Ovary (tissue), 10 donors: ENCODE data around the gene APOA4. TPM values are rescaled to one million over a fixed set of nuclear protein-coding genes. Genes with fewer than 3 reads are reported as not detected.

Experiments used
- DNase-seq, 5 donors: peaks; one replicate each; pipeline ENCODE4 v3.0.0-alpha.2; 2019 to 2020
- H3K27ac ChIP-seq, 2 donors: fragments of 200-600 bp; one replicate each; pipeline versions ENCODE4 v1.5.1 to v1.8.0; 2019 to 2022
- H3K27me3 ChIP-seq: fragments of 200-600 bp; one replicate; pipeline ENCODE4 v1.8.0; 2022
- H3K36me3 ChIP-seq: fragments of 200-600 bp; sonication (generic); one replicate; pipeline ENCODE4 v1.5.1; 2019
- H3K4me1 ChIP-seq: one replicate; pipeline ENCODE4 v1.8.1; 2013; ENCODE audit warnings: mild to moderate bottlenecking, moderate library complexity; ENCODE audit not compliant: insufficient read depth
- H3K4me3 ChIP-seq: fragments of 200-600 bp; sonication (generic); one replicate; pipeline ENCODE4 v1.5.1; 2017
- H3K9me3 ChIP-seq, 2 donors: fragments of 200-600 bp in 1 of 2; sonication (generic) in 1 of 2; one replicate each; pipeline versions ENCODE4 v1.5.1 to v1.8.1; 2013 to 2019; ENCODE audit warnings: mild to moderate bottlenecking in 1 of 2, moderate library complexity in 1 of 2
- EP300 ChIP-seq: sonication (generic); formaldehyde crosslinking; IDR thresholded peaks from one replicate; pipeline ENCODE4 v1.6.1; 2017; ENCODE audit warnings: antibody characterized with exemption
- POLR2A ChIP-seq: fragments of 450-650 bp; IDR thresholded peaks from one replicate; pipeline ENCODE4 v1.6.1; 2017; ENCODE audit warnings: antibody characterized with exemption, mild to moderate bottlenecking, moderate library complexity
- WGBS, 3 donors: extraction: QIAGEN DNeasy Blood & Tissue Kit in 1 of 3; methylation state at CpG; one replicate each; pipeline versions ENCODE4 v1.1.5 to v1.1.7; 2013 to 2017; 5-methylcytosine and 5-hydroxymethylcytosine counted together
- intact Hi-C, 4 donors: fragments of 100-400 bp; cut with DNase I; formaldehyde crosslinking; loops; one replicate each; pipeline versions ENCODE4 v1.11.0 to v1.15.1; 2022 to 2023
- long read RNA-seq, 3 donors: library from polyadenylated mRNA in 2 of 3; unstranded in 2 of 3; transcript quantifications; one replicate each; pipeline ENCODE4 v2.0.0 and lab custom pipeline, GENCODE V29; 2021 to 2026
- polyA plus RNA-seq, 2 donors: library from polyadenylated mRNA; stranded (reverse); fragments of 200-250 nt in 1 of 2; fragments of 350-450 nt in 1 of 2; fragmentation: Illumina TruSeq in 1 of 2; extraction: RNeasy Lipid Tissue Mini Kit (QIAGEN cat#74804) in 1 of 2; gene quantifications; one replicate each; pipeline ENCODE4 v1.2.3, GENCODE V29; 2013 to 2014
- total RNA-seq, 7 donors: library from RNA; depleted of rRNA in 2 of 7; stranded (reverse); fragments of >200 nt in 2 of 7; fragmentation: NEBNext Ultra II Directional in 3 of 7; extraction: Animal tissue kit (Norgen Biotek cat#: 25700) in 3 of 7; gene quantifications; one replicate each; pipeline versions ENCODE4 v1.1.0 to v1.2.4, GENCODE V29; 2016 to 2023
- TF ChIP-seq, protein P1 (sequence below), 3 donors: fragments of 450-650 bp in 2 of 3; fragments of 200-600 bp in 1 of 3; IDR thresholded peaks; one replicate each; pipeline versions ENCODE4 v1.5.1 to v1.8.0; 2016 to 2022; ENCODE audit warnings: antibody characterized with exemption in 3 of 3, mild to moderate bottlenecking in 1 of 3
- donor health status: DM: no; HTN: no; CAD: no; lungs with moderate emphysema.
- donor health status: DM: no; HTN: no; CAD: no.
- donor health status: Bipolar disorder and iron deficiency.
- donor health status: DM: yes; HTN: yes; CAD: no.
- donor health status: DM: no; HTN: no; CAD: no.
- donor health status: DM: yes; HTN: yes; CAD: no.

APOA4 gene
- total RNA-seq (10 to 100 TPM in 1 of 7 donors, not detected in 6; 41.7 TPM), polyA plus RNA-seq (under 1 TPM in 1 of 2 donors, not detected in 1; 0.19 TPM)
- long read RNA-seq, donor 1 = 0 reads
- long read RNA-seq, donor 2 = 0 reads
- long read RNA-seq, donor 3 = 0 reads

DNA sequence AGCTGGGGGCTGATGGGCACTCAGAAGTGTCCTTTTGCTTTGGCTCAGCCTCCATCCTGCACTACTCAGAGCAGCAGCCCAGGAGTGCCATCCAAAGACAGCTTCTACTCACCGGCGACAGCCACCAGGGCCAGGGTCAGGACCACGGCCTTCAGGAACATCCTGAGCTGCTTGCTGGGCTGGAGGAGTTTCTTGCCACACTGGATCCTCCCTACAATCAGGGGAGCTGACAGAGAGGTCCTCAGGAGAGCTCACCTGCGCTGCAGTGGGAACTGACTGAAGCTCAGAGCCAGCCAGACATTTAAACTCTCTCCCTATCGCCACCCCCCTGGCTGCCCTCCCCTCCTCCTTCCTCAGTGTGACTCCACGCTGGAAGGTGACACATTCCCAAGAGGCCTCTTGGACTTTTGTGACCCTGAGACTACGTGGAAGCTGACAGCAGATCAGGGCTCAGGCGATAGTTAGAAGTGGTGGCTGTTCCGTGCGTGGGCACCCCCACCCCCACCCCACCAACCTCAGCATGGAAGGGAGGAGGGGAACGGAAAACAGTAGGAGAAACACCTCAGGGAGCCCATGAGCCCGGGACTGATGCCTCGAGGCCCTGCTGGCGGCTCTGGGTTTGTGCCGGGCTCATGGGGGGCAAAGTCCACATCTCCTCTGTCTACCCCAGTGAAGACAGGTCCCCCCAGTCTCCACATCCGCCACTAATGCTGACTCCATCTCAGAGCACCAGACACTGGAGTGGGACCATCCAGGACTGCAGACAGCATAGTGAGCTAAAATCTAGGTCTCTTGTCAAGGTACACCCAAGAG lies at the start of gene APOA4:
Gene APOA4, minus strand, starts transcription at position 274 of the 813 bp plus-strand sequence. Its CDS starts 113 bp downstream, at position 161.
- intact Hi-C loops = no loop called here
- Histone ChIP-seq H3K36me3 (no peaks in the 10 kb centered on the region), H3K4me3 (no peak within 1 kb of the TSS), H3K4me1 (no peaks in the 10 kb centered on the region), H3K9me3 (no peaks in the 10 kb centered on the region), H3K27ac (no peak within 1 kb of the TSS), H3K27me3 (no peaks in the 10 kb centered on the region)
- DNase-seq = no peak
- WGBS, 3 donors = 83 to 85% (median 85%) methylated on average over 16 of the region's 16 CpGs
- TF ChIP-seq, protein P1, sequence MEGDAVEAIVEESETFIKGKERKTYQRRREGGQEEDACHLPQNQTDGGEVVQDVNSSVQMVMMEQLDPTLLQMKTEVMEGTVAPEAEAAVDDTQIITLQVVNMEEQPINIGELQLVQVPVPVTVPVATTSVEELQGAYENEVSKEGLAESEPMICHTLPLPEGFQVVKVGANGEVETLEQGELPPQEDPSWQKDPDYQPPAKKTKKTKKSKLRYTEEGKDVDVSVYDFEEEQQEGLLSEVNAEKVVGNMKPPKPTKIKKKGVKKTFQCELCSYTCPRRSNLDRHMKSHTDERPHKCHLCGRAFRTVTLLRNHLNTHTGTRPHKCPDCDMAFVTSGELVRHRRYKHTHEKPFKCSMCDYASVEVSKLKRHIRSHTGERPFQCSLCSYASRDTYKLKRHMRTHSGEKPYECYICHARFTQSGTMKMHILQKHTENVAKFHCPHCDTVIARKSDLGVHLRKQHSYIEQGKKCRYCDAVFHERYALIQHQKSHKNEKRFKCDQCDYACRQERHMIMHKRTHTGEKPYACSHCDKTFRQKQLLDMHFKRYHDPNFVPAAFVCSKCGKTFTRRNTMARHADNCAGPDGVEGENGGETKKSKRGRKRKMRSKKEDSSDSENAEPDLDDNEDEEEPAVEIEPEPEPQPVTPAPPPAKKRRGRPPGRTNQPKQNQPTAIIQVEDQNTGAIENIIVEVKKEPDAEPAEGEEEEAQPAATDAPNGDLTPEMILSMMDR (IDR thresholded peaks at IDR 0.05) = no peak
- no peak for TF ChIP-seq EP300
- no peak for TF ChIP-seq POLR2A

DNA sequence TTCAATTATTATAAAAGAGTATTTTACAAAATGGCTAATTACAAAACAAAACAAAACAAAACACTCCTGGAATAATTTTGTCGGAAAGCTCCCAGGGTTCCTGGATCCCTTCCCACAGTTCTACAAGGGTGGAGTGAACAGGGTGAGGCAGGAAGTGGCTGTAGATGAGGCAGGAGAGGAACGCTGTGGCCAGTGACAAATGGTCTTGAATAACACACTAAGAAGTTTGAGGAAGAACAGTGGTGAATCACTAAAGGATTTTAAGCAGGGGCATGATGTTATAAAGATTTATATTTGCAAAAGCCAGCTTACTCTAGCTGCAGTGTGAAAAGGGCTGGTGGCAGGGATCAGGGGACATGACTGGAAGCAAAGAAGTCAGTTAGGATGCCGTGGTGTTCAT lies 48.1 kb upstream of the APOA4 start:
- H3K36me3 ChIP-seq = peaks cover 4% of the 10 kb centered on the region
- intact Hi-C loops = no loop called here

DNA sequence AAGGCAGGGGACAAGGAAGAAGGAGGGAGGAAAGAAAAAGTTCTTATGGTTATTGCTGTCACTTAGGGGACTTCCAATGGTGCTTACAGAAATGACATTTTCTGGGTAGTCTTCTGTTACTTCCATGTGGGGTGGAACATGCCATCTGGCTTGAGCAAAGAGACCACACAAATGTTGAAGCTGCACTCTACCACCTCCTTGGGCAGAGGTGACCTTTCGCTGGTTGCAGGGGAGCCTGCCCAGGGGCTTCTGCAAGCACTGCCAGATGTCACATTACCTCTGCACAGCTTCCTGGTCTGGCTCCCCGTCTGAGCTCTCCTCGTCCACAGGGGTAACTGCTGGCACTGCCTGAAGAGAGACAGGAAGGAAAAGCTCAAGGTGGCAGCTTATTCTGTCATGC lies 47.0 kb upstream of the APOA4 start:
- Histone ChIP-seq H3K27me3 (no peaks in the 10 kb centered on the region), H3K27ac (no peak overlapping the region), H3K36me3 (peaks cover 4% of the 10 kb centered on the region), H3K9me3 (no peaks in the 10 kb centered on the region), H3K4me3 (no peak overlapping the region), H3K4me1 (no peaks in the 10 kb centered on the region)
- 87 to 94% (median 90%) methylated on average over 3 of the region's 3 CpGs for WGBS, 3 donors
- no peak for DNase-seq
- intact Hi-C loops = no loop called here
- TF ChIP-seq EP300 (no peak), POLR2A (no peak)
- TF ChIP-seq, protein P1 (IDR thresholded peaks at IDR 0.05) = no peak

More for the DNA sequence above, 48.1 kb upstream of the APOA4 start:
- Histone ChIP-seq H3K4me3 (no peak overlapping the region), H3K9me3 (no peaks in the 10 kb centered on the region), H3K4me1 (no peaks in the 10 kb centered on the region), H3K27ac (no peak overlapping the region), H3K27me3 (no peaks in the 10 kb centered on the region)
- TF ChIP-seq POLR2A = no peak
- TF ChIP-seq, protein P1 (IDR thresholded peaks at IDR 0.05) = no peak
- no peak for TF ChIP-seq EP300
- no peak for DNase-seq
- 53 to 59% (median 53%) methylated on average over 3 of the region's 3 CpGs for WGBS, 3 donors

DNA sequence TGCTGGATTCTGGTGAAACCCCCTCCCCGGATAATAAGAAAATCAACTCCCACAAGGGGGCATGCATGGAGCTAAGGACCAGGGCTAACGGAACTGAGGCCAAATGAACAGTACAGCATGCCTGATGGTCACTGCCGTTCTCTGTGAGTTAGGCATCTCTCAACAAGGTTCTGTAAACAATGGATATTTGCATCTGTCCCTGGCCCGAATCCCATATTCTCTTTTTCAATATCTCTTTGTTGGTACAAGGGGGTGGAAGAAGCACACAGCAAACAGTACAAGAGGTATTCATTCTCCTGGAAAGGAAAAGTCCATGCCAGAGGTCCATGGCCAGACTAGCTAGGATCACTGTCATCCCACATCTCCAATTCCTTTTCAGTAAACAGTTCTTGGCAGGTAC lies 46.5 kb upstream of the APOA4 start:
- intact Hi-C loops = no loop called here
- TF ChIP-seq POLR2A (no peak), EP300 (no peak)
- TF ChIP-seq, protein P1 (IDR thresholded peaks at IDR 0.05) = no peak

More for the DNA sequence above, 46.5 kb upstream of the APOA4 start:
- Histone ChIP-seq H3K4me1 (no peaks in the 10 kb centered on the region), H3K9me3 (no peaks in the 10 kb centered on the region), H3K27me3 (no peaks in the 10 kb centered on the region), H3K27ac (no peak overlapping the region), H3K4me3 (no peak overlapping the region), H3K36me3 (peaks cover 4% of the 10 kb centered on the region)
- 52 to 63% (median 55%) methylated on average over 4 of the region's 4 CpGs for WGBS, 3 donors
- DNase-seq = no peak
